Suprapubic skin (tissue), 4 donors: Measurements from ENCODE around the gene SOWAHC. TPM values are rescaled to one million over a fixed set of nuclear protein-coding genes. Genes with fewer than 3 reads are reported as not detected.

ENCODE experiments used
- DNase-seq, 2 donors: peaks; one replicate each; pipeline ENCODE4 v3.0.0-alpha.2; 2019; ENCODE audit warnings: low spot score in 2 of 2
- H3K27ac ChIP-seq: fragments of 200-600 bp; sonication (generic); one replicate; pipeline ENCODE4 v1.5.1; 2019
- H3K27me3 ChIP-seq: fragments of 200-600 bp; sonication (generic); one replicate; pipeline ENCODE4 v1.5.1; 2019
- H3K36me3 ChIP-seq: fragments of 200-600 bp; sonication (generic); one replicate; pipeline ENCODE4 v1.5.1; 2019
- H3K4me1 ChIP-seq: fragments of 200-600 bp; sonication (generic); one replicate; pipeline ENCODE4 v1.5.1; 2019
- H3K4me3 ChIP-seq: fragments of 200-600 bp; sonication (generic); one replicate; pipeline ENCODE4 v1.5.1; 2019; ENCODE audit warnings: mild to moderate bottlenecking
- H3K9me3 ChIP-seq: fragments of 200-600 bp; sonication (generic); one replicate; pipeline ENCODE4 v1.5.1; 2019
- CTCF ChIP-seq, 2 donors: fragments of 200-600 bp in 1 of 2; fragments of 450-650 bp in 1 of 2; sonication (generic) in 1 of 2; IDR thresholded peaks; one replicate each; pipeline ENCODE4 v1.5.1; 2016 to 2019; ENCODE audit warnings: antibody characterized with exemption in 2 of 2, mild to moderate bottlenecking in 1 of 2, moderate library complexity in 1 of 2
- EP300 ChIP-seq: sonication (generic); formaldehyde crosslinking; IDR thresholded peaks from one replicate; pipeline ENCODE4 v1.6.1; 2017; ENCODE audit warnings: antibody characterized with exemption
- POLR2A ChIP-seq, 2 donors: fragments of 450-650 bp; IDR thresholded peaks; one replicate each; pipeline ENCODE4 v1.6.1; 2017; ENCODE audit warnings: antibody characterized with exemption in 2 of 2, mild to moderate bottlenecking in 2 of 2, moderate library complexity in 2 of 2
- POLR2AphosphoS5 ChIP-seq, 3 donors: sonication (generic); formaldehyde crosslinking; IDR thresholded peaks; one replicate each; pipeline ENCODE4 v1.6.1; 2017; ENCODE audit warnings: antibody characterized with exemption in 3 of 3
- WGBS: methylation state at CpG from one replicate; pipeline ENCODE4 v1.1.5; 2018; 5-methylcytosine and 5-hydroxymethylcytosine counted together
- total RNA-seq, 4 donors: library from RNA; depleted of rRNA; stranded (reverse); fragments of >200 nt; gene quantifications; one replicate each; pipeline ENCODE4 v1.1.0, GENCODE V29; 2016

Gene SOWAHC
- total RNA-seq, 4 donors from 2014 or later = 42.8 to 59.7 (median 57.1) TPM

GRCh38 chr2:109662889-109663288 is 48.7 kb downstream of the SOWAHC start:
- TF ChIP-seq CTCF (IDR thresholded peaks at IDR 0.05) (no peak), EP300 (no peak), POLR2AphosphoS5 (IDR thresholded peaks at IDR 0.05) (no peak), POLR2A (IDR thresholded peaks at IDR 0.05) (no peak)
- Histone ChIP-seq H3K27me3 (no peaks in the 10 kb centered on the region), H3K27ac (no peak overlapping the region), H3K4me1 (peaks cover 30% of the 10 kb centered on the region), H3K4me3 (no peak overlapping the region), H3K36me3 (no peaks in the 10 kb centered on the region), H3K9me3 (no peaks in the 10 kb centered on the region)
- peak in 1 of 2 donors; percentile 4 for DNase-seq

GRCh38 chr2:109663721-109664120 is 49.6 kb downstream of the SOWAHC start:
- Histone ChIP-seq H3K4me3 (no peak overlapping the region), H3K4me1 (peaks cover 30% of the 10 kb centered on the region), H3K36me3 (no peaks in the 10 kb centered on the region), H3K9me3 (no peaks in the 10 kb centered on the region), H3K27ac (peak overlapping the region; percentile 38), H3K27me3 (no peaks in the 10 kb centered on the region)
- TF ChIP-seq CTCF (IDR thresholded peaks at IDR 0.05) (no peak), POLR2A (IDR thresholded peaks at IDR 0.05) (no peak), POLR2AphosphoS5 (IDR thresholded peaks at IDR 0.05) (no peak)
- 18% methylated on average over 4 of the region's 4 CpGs for WGBS
- DNase-seq = no peak

GRCh38 chr2:109666466-109666865 is 52.3 kb downstream of the SOWAHC start:
- 66% methylated on average over 1 of the region's 1 CpG for WGBS
- Histone ChIP-seq H3K36me3 (no peaks in the 10 kb centered on the region), H3K27me3 (no peaks in the 10 kb centered on the region), H3K4me3 (no peak overlapping the region), H3K9me3 (no peaks in the 10 kb centered on the region), H3K4me1 (peaks cover 24% of the 10 kb centered on the region), H3K27ac (no peak overlapping the region)
- TF ChIP-seq CTCF (IDR thresholded peaks at IDR 0.05) (no peak), POLR2AphosphoS5 (IDR thresholded peaks at IDR 0.05) (no peak), POLR2A (IDR thresholded peaks at IDR 0.05) (no peak), EP300 (no peak)
- DNase-seq = no peak

Other genes with a start within 250 kb of the SOWAHC start
- gene SEPTIN10, start 398 bp upstream of the SOWAHC start, total RNA-seq = 100 to 1,000 TPM in 3 of 4 donors, 10 to 100 TPM in 1; 92.7 to 152 (median 110) TPM
- gene RGPD5, start 179.9 kb downstream of the SOWAHC start, total RNA-seq = 10 to 100 TPM in 3 of 4 donors, 1 to 10 TPM in 1; 7.7 to 75.0 (median 25.0) TPM